HG02610 (cell line): ENCODE data around the gene SLC44A1.

ENCODE experiments used
- ATAC-seq: cut with Tn5 transposase; IDR thresholded peaks from one replicate; pipeline ENCODE4 v1.9.1; 2021; ENCODE audit warnings: mild to moderate bottlenecking, moderate library complexity; ENCODE audit not compliant: unreplicated experiment

Gene SLC44A1

GRCh38 chr9:105244003-105244733 lies at the start of gene SLC44A1:
SLC44A1 (plus strand) TSS chr9:105244651; CDS start chr9:105244869, 218 bp downstream.
- ATAC-seq: peak; percentile 86

- no peak for ATAC-seq
Observed at GRCh38 chr9:105195259-105195658, 49.2 kb upstream of the SLC44A1 start.

- ATAC-seq: no peak
Observed at GRCh38 chr9:105198023-105198422, 46.4 kb upstream of the SLC44A1 start.

- no peak for ATAC-seq
Observed at GRCh38 chr9:105198865-105199264, 45.6 kb upstream of the SLC44A1 start.

GRCh38 chr9:105204416-105204815 lies 40.0 kb upstream of the SLC44A1 start:
- no peak for ATAC-seq

DNA sequence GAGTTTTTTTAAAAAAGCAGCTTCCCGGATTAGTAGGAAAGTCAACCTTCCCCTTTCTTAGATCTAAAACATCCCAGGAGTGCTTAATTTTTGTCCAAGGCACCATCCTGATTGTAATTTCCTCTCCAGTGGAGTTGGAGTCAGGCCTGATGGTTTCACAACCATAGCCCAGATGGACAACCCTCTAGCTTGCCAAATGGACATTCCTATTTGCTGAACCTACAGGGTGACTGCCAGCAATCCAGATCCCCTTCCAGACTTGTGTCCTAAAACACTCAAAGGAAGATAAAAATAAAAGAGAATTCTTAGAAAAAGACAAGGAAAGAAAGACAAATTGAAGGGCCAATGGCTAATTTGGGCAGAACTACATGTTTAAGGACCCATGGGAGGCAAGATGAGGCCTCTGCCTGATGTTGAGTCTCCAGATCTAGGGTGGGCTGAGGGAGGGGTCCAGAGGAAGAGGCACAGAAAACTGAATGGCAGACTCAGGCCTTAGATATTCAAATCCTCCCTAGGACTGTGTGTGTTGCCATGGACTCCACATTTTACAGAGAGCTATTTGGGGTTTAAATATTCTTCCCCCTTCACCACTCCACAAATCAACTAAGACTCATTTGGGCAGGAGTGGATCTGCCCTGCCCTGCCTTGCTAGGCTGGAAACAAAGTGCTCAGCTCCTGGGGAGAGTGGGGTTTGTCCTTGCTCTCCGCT lies 38.5 kb upstream of the SLC44A1 start:
- no peak for ATAC-seq

DNA sequence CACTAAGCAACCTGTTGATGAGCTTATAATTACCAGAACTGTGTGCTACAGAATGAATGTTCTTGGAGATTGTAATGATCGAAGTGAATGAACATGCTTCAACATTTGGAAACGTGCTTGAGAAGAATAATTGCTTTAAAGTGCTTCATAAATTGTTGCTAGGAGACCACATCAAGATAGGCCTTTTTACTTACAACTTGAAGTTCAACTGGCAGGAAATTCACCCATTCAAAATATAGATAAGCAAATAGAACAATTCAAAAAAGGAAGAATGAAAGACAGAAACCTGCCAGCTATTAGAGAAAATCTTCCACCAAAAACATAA lies 38.0 kb upstream of the SLC44A1 start:
- ATAC-seq: no peak

- no peak for ATAC-seq
Observed at GRCh38 chr9:105206821-105207699, 37.4 kb upstream of the SLC44A1 start.

- no peak for ATAC-seq
Observed at GRCh38 chr9:105216440-105217178, 27.8 kb upstream of the SLC44A1 start.

- ATAC-seq: no peak
Observed at GRCh38 chr9:105218673-105219072, 25.8 kb upstream of the SLC44A1 start.

- no peak for ATAC-seq
Observed at GRCh38 chr9:105219291-105219805, 25.1 kb upstream of the SLC44A1 start.

DNA sequence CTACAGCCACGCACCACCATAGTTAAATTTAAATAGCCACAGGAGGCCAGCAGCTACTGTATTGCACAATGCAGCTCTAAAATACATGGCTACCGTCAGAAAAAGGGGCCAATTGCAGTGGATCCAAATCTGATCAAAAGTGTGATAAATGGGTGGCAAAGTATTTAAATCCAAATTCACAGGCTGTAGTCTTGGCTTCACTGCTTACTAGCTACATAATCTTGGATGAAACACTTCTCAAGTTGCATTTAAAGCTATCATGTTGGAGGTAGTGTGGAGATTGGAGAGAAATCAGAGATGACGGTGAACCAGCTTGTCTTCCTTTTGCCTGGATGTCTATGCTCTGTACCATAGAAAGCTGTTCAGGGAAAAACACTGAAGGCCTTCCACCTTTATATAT lies 24.0 kb upstream of the SLC44A1 start:
- ATAC-seq: no peak

GRCh38 chr9:105223544-105224140 lies 20.8 kb upstream of the SLC44A1 start:
- no peak for ATAC-seq

- ATAC-seq: no peak
Observed at GRCh38 chr9:105226055-105226454, 18.4 kb upstream of the SLC44A1 start.

DNA sequence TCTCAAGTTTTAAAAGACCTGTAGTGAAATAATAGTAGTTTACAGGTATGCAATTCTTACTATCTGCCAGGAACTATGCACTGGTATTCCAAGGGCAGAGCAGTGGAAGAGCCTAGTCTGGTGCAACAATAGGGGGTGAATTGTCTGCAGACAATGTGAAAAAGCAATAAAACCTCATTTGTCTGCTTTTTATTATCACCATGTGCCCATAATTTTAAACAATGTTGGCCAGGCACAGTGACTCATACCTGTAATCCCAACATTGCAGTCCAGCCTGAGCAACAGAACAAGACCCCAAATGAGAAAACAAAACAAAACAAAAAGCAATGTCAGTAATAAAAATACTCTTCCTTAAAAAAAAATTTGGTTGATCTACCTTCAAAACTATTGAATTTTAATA lies 12.2 kb upstream of the SLC44A1 start:
- no peak for ATAC-seq

- no peak for ATAC-seq
Observed at GRCh38 chr9:105233873-105234272, 10.6 kb upstream of the SLC44A1 start.

- no peak for ATAC-seq
Observed at GRCh38 chr9:105236261-105236660, 8.2 kb upstream of the SLC44A1 start.

DNA sequence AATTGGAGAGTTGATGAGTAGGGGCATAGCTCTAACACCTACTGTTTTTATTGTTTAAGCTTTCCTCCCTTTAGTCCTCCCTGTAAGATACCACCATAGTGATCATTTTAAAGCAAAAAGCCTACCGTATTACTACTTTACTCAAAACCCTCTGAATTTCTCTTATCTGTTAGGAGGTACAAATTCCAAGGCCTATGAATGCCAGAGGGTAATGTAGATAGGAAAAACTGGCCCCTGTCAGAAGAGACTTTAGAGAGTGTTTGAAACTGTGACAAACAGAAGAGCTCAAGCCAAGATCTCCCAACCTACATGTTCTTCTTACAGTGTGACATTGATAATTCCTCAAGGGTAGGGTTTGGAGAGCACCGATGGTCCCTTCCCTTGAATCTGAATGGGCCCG lies 7.2 kb upstream of the SLC44A1 start:
- no peak for ATAC-seq

- ATAC-seq: no peak
Observed at GRCh38 chr9:105238302-105238701, 6.1 kb upstream of the SLC44A1 start.

DNA sequence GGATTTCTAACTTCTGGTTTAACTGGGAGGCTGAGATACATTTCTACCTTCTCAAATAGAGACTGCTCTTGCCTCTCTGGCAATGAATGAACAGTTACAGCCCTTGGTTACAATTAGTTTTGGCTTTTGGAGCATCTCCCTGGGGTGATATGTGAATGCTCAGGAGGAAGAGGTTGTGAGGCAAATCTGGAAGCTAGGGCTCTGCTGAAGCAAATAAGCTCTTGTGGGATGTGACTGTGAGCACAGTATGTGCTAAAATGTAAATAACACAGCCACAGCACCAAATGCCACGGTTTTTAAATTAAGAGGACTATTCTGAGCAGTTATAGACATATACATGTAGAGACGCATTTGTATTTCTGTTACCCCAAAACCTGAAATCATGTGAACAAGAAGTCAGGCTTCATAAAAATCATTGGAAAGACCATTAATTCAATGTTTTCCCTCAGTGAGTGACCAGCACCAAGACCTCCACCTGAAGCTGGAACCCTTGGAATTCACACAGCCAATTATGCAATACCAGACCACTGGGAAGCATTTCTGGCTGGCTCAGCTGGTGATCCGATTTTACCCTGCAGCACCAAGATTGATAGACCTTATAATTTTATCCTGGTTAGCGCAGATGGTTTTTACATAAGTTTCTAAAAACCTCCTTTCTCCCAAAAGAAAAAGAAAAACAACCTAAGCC lies 3.0 kb upstream of the SLC44A1 start:
- no peak for ATAC-seq
